ENCODE measurements around the gene CFAP157.

DNA sequence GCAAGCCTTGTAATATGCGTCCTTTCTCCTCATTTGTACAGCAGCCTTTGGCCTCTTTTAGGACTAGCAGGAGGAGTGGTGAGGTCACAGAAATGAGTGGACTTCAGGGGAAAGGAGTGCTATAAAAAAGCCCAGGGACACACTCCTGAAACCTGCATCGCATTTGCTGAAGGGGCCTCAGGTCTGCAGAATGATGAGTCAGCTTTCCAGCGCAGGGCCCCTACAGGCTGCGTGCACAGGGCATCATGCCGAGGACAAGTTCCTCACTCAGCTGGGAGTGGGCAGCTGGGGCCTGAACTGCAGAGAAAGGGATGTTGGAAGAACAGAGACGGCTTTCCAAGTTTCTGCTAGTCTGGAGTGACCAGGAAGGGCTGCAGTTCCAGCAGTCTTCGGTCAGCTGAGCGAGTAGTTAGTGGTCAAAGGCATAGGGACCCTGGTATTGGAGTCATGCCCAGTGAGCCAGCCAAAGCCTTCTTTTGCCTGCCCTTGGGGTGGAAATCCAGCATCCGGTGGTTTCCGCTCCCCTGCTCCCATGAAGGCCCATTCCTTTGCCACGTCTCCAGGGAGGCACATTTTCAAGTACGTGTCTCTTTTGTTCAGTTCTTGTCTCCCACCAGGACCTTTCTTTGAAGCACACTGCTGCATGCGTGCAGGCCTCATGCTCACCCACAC is 17.3 kb upstream of the CFAP157 start:
- TF ChIP-seq EZH2 (IDR thresholded peaks at IDR 0.05; ENCODE audit: borderline replicate concordance, low read length): no peak
- TF ChIP-seq, protein P1, sequence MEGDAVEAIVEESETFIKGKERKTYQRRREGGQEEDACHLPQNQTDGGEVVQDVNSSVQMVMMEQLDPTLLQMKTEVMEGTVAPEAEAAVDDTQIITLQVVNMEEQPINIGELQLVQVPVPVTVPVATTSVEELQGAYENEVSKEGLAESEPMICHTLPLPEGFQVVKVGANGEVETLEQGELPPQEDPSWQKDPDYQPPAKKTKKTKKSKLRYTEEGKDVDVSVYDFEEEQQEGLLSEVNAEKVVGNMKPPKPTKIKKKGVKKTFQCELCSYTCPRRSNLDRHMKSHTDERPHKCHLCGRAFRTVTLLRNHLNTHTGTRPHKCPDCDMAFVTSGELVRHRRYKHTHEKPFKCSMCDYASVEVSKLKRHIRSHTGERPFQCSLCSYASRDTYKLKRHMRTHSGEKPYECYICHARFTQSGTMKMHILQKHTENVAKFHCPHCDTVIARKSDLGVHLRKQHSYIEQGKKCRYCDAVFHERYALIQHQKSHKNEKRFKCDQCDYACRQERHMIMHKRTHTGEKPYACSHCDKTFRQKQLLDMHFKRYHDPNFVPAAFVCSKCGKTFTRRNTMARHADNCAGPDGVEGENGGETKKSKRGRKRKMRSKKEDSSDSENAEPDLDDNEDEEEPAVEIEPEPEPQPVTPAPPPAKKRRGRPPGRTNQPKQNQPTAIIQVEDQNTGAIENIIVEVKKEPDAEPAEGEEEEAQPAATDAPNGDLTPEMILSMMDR (conservative IDR thresholded peaks at IDR 0.05 in 1 of 2, IDR thresholded peaks at IDR 0.05 in 1 of 2; ENCODE audit: extremely low read depth in 1 of 2, insufficient read depth in 1 of 2, low read depth in 1 of 2, low read length in 2 of 2): no peak
